Colon (tissue), 2 donors: ENCODE results near the gene CHP1.
"Not testable (repeated sequence)": the region's sequence is repeated elsewhere in the genome, so short reads cannot be mapped to it uniquely, and the experiment has no call there.

ENCODE experiments used
- FAIRE-seq: peaks from 2 replicates; lab custom pipeline; 2012; peaks lifted over from hg19 to GRCh38; lab: Jason Lieb, UNC
- donor health status: control.
- donor health status: control.

Gene CHP1

GRCh38 chr15:41256577-41257038 lies 25.5 kb downstream of the CHP1 start:
- no peak for FAIRE-seq

DNA sequence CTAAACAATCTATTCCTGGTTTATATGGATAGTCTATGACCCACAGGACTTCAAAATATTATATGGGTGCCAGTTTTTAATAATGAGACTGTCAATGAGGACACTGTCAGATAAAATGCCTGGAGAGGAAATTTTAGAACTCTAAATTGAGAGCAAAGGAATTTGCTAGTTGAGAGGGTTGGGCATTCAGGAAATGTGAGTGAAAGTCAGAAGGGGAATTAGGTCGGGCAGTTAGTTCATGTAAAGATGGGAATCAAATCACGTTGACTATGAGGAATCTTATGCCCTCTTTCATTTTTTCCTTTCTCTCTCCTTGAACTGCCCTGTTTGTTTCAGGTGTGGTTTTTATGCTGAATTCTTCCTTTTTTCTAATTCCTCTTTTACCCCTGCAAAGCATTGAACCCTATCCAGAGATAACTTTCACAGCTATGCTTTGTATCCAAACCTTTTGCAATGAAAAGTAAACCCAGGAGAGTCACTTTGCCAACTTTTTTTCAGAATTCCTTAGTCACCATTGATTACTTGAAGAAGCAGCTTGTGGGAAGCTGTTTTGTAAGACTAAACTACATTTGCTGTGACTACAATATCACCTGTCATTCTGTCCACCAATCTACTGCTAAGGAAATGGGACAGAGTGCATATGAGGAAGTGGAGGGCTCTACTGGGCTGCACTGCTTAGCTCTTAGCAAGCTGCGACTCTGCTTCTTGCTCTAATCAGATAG lies 27.8 kb downstream of the CHP1 start:
- no peak for FAIRE-seq

GRCh38 chr15:41259546-41260189 lies 28.6 kb downstream of the CHP1 start:
- no peak for FAIRE-seq

- FAIRE-seq, result not testable (repeated sequence)
Measured at GRCh38 chr15:41260924-41261323, 29.9 kb downstream of the CHP1 start.

DNA sequence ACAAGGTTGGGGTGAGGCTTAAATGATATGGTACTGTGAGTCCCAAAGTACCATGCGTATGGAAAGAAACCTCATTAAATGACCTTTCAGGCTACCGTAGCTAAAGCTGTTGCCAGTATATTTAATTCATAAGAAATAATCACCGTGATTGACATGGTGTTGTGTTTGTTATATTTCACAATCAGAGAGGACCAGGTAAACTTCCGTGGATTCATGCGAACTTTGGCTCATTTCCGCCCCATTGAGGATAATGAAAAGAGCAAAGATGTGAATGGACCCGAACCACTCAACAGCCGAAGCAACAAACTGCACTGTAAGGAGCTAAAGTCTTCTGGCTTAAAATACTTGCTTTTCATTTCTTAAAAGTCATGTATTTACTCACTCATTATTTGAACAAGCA lies 31.5 kb downstream of the CHP1 start:
- FAIRE-seq, result no peak

DNA sequence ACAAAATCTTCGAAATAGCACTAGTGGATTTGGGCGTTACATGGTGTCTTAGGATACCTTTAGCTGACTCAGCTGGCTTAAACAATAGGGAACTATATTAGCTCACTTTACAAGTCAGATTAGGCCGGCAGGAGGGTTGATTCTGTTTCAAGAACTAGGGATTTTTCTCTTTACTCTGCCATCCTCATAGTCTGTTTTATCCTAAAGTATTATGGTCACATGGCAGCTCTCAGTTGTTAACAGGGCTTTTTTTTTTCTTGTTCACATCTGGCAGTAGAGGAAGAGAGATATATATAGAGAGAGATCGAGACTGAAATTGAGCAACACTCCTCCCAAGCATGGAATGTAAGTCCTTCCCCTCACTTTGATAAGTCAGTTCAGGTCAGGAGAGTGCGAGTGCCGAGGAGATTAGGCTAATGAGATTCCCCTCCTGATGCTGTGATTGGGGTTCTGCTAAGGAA lies 32.9 kb downstream of the CHP1 start:
- no peak for FAIRE-seq

DNA sequence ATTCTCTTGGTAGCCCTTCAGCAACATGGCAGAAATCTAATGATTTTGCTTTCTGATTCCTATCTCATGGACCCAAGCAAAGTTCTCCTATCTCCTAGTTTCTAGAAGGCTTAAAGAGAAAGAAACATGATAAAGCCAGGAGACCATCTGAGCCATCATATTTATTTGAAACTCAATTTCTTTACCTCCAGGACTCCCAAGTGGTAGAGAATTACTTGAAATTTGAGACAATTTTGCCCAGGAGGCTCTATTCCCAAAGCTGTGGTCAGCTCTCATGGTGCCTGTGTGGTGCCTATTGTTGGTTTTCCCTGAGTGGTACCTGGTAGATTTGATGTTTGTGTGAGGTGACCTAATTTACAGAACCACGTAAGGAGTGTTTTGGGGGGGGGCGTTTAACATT lies 38.8 kb downstream of the CHP1 start:
- FAIRE-seq, result no peak

- FAIRE-seq, result no peak
Measured at GRCh38 chr15:41276831-41277230, 45.8 kb downstream of the CHP1 start.

- no peak for FAIRE-seq
Measured at GRCh38 chr15:41278319-41278718, 47.3 kb downstream of the CHP1 start.

DNA sequence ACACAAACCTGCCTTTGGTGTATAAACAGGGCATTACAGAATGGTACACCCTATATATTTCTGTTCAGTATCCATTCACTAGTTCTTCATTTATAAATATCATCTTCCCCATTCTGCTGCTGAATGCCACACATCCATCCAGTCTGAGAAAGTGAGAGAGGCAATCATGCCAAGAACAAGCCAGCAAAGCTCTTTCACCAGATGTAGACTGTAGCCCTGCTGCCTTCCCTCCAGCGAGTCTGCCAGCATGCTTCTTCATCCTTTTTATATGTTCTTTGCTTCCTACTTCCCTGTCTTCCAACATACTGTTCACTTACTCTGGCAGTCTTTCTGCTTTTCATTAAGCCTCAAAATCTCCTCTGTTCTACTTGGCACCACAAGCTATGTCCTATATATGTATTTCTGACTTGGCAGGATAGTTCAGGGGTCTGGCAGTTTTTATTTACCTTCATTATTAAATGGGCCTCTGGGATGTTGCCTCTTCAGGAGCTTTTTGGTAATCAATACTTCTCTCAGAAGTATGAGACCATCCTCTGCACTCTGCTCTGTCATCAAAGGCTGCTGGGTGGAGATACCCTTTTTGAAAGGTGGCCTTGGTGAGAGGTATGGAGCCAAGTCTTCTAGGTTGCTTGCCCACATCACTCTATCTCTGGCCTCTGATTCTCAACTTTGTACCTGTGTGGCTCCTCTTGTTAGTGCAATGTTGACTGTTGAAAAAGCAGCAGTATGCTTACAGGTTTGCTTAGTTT lies 48.6 kb downstream of the CHP1 start:
- no peak for FAIRE-seq

DNA sequence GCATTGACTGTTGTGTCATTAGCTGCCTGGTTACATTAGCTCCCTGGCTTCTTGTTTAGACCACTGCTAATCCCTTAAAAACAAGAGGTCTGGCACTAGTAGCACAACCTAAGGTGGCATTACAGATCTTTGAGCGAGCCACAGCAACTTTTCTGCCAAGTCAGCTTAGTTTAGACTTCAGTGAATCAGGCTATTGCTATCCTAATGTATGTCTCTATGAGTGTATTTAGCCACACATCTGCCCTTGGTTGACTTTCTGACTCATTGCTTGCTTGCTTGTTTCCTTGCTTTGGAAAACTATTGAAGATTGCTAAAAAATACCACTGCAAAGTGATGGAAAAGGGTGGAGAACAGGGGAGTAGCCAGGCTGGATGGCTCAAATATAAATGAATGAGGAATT lies 50.2 kb downstream of the CHP1 start:
- no peak for FAIRE-seq

- not testable (repeated sequence) for FAIRE-seq
Measured at GRCh38 chr15:41282436-41282835, 51.4 kb downstream of the CHP1 start.

DNA sequence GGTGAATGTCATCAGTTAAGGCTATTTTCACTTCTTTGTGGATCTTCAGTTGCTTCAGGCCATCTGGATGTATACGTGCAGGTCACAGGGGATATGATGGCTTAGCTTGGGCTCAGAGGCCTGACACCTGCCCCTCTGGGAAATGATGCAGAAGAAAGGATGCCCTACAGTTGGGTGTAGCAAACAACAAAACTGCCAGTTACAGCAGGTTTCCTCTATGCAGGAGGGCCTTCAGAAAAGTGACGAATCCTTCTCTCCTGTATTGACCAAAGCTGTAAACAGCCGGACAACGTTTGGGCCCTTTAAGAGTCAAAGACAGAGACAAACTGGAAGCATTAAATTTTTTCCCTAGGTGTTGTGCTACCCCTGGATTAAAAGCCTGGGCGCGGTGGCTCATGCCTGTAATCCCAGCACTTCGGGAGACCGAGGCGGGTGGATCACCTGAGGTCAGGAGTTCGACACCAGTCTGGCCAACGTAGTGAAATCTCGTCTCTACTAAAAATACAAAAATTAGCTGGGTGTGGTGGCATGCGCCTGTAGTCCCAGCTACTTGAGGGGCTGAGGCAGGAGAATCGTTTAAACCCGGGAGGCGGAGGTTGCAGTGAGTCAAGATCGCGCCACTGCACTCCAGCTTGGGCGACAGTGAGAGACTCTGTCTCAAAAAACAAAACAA lies 52.0 kb downstream of the CHP1 start:
- not testable (repeated sequence) for FAIRE-seq

DNA sequence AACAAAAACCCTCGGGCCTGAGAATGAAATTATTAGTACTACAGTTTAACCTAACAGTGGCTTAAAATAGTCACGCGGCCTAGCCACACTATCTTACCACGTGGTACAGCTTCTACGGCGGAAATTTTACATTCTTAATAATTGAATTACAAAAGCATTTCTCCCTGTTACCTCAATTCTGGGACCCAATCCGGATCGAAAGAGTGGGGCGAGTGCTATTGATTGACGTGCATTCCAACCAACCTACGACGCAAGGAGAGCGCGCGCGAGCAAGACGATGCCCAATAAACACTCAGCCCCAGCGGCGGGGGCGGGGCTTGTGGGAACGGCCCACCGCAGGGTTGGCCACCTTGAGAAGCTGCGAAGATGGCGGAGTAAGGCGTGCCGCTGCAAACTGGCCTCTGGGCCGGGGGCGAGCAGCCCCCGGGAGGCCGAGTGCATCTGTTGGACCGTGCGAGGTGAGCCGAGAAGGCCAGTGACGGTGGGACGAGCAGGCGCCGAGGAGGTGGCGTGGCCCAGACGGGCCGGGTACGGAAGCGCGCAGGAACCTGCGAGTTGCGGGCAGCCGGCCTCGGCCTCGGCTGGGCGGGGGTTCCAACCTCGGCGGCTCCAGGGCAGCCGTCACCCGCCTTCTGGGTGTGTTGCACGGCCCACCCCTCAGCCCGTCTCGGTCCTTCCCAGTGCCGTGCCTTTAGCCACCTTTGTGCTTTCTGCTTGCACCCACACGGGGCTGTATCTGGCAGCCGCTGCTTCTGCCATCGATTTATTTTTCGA lies 52.8 kb downstream of the CHP1 start:
- peak; percentile 47 for FAIRE-seq

DNA sequence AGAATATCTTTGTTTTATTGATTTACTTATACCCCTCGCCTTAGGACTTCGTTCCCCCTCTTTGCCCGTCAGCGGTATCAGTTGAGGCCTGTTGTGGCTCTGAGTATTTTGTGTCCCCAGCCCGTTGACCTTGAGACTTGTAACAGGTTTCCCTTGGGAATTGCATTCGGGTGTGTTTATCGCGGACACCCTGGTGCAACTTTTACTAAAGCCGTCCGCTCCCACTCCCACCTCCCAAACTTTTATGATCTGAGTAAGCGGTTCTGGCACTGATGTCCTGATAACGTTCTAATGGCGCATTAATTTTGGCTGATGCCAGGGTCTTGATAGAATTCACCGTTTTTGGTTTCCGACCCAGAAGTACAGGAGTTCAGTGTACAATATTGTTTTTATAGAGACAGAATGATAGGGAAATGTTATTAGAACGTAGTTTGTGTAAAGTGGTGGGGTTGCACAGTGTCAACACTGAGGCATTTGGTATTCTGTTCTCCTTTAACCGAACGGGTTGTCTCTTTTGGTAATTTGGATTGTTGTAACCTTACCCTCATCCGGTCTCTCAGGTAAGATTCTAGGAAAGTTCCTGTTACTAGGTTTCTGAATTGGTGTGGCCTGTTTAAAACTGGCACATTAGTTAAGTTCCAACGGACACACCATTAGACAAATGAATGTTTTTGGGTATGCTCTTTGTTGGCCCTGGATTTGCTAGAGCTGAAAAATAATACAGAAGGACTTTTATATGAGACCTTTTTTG lies 53.5 kb downstream of the CHP1 start:
- no peak for FAIRE-seq

DNA sequence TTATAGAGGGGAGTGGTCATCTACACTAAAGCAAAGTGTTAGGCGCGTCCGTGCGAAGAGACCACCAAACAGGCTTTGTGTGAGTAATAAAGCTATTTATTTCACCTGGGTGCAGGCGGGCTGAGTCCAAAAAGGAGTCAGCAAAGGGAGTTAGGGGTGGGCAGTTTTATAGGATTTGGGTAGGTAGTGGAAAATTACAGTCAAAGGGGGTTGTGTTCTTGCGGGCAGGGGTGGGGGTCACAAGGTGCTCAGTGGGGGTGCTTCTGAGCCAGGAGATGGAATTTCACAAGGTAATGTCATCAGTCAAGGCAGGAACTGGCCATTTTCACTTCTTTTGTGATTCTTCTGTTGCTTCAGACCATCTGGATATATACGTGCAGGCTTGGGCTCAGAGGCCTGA lies 54.2 kb downstream of the CHP1 start:
- FAIRE-seq, result no peak

DNA sequence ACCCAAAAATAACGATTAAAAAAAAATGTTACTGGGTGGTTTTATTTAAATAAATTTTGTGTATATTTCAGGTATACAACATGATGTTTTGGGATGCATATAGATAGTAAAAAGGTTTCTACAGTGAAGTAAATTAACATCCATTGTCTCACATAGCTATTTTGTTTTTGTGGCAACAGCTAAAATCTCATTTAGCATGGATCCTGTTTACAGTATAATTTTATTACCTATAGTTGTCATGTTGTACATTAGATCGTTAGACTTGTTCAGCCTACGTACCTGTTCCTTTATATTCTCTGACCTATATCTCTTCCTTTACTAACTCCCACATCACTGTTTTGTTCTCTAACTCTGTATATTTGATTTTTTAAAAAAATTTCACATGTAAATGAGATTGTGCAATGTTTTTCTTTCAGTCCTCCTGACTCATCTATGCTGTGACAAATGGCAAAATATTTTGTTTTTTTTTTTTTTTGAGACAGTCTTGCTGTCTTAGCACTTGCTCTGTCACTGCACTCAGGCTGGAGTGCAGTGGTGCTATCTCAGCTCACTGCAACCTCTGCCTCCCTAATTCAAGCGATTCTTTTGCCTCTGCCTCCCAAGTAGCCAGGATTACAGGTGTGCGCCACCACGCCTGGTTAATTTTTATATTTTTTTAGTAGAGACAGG lies 55.7 kb downstream of the CHP1 start:
- no peak for FAIRE-seq

DNA sequence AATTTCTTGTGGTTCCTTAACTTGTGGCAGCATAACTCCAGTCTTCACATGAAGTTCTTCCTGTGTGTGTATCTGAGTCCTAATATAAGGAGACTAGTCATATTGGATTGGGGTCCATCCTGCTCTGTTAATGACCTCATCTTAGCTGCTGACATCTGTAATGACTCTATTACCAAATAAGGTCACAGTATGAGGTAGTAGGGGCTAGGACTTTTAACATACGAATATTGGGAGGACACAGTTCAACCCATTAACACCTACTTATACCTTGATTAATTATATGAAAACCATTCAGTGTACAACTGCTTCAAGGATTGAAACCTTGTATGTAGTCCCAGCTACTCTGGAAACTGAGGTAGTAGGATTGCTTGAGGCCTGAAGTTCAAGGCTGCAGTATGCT lies 57.4 kb downstream of the CHP1 start:
- no peak for FAIRE-seq

GRCh38 chr15:41289953-41290352 lies 58.9 kb downstream of the CHP1 start:
- no peak for FAIRE-seq

- FAIRE-seq, result no peak
Measured at GRCh38 chr15:41291065-41291631, 60.1 kb downstream of the CHP1 start.
